ENCODE results near the gene SAMD14. TPM values are rescaled to one million over a fixed set of nuclear protein-coding genes. Genes with fewer than 3 reads are reported as not detected.
"Not testable (repeated sequence)": the region's sequence is repeated elsewhere in the genome, so short reads cannot be mapped to it uniquely, and the experiment has no call there.

Gene SAMD14
- total RNA-seq, 2 experiments from 2014 or later, result 0.47 to 1.3 TPM

DNA sequence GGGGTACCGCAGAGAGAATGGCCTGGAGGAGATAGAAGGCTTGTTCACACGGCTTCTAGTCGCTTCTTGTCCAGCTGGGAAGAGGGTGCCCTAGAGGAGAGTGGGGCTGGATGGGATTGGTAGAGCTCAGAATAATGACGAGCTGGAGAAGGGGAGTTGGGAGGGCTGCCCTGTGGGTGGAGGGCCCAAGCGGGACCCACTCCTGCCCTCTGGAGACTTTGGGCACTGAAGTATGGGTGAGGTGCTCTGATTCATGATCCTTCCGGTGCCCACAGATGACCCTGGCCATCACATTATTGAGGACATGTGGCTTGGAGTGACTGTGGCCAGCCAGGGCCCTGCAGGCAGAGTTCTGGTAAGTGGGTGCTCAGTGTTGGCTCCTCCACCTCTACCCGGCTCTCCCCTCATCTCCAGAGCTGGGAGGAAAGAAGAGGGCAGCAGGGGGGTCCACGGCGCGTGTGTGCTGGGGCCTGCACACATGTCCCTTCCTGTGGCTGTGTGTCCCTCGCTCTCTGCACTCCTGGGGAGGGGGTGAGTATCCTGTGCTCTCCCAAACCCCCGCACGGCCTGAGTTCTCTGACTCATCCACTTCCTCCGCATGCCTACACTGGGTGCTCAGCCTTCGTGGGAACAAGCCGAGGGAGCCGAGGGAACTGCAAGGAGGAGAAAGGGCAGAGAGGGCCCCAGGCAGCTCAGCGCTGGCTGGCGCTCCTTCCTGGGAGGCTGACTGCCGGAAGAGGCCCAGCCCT lies 65.5 kb downstream of the SAMD14 start:
- no peak for DNase-seq
- Mint-ChIP-seq H3K36me3 (ENCODE audit: low read depth) (no peaks in the 10 kb centered on the region), H3K4me3 (no peak overlapping the region), H3K27ac (no peak overlapping the region), H3K4me1 (ENCODE audit: low read depth) (no peaks in the 10 kb centered on the region), H3K9me3 (no peaks in the 10 kb centered on the region), H3K27me3 (no peaks in the 10 kb centered on the region)
- ATAC-seq, result no peak
- CTCF ChIA-PET, result interaction anchor here (0.6 to 1.4 kb wide), 4 partner anchors 8 to 1311 kb away, joined by 3 read pairs; no protein-coding TSS in a partner anchor
- TF ChIP-seq, protein P1, sequence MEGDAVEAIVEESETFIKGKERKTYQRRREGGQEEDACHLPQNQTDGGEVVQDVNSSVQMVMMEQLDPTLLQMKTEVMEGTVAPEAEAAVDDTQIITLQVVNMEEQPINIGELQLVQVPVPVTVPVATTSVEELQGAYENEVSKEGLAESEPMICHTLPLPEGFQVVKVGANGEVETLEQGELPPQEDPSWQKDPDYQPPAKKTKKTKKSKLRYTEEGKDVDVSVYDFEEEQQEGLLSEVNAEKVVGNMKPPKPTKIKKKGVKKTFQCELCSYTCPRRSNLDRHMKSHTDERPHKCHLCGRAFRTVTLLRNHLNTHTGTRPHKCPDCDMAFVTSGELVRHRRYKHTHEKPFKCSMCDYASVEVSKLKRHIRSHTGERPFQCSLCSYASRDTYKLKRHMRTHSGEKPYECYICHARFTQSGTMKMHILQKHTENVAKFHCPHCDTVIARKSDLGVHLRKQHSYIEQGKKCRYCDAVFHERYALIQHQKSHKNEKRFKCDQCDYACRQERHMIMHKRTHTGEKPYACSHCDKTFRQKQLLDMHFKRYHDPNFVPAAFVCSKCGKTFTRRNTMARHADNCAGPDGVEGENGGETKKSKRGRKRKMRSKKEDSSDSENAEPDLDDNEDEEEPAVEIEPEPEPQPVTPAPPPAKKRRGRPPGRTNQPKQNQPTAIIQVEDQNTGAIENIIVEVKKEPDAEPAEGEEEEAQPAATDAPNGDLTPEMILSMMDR (IDR thresholded peaks at IDR 0.05), result no peak
- POLR2A ChIA-PET, result no interaction called here
- intact Hi-C loops (cut with micrococcal nuclease), result no loop called here

DNA sequence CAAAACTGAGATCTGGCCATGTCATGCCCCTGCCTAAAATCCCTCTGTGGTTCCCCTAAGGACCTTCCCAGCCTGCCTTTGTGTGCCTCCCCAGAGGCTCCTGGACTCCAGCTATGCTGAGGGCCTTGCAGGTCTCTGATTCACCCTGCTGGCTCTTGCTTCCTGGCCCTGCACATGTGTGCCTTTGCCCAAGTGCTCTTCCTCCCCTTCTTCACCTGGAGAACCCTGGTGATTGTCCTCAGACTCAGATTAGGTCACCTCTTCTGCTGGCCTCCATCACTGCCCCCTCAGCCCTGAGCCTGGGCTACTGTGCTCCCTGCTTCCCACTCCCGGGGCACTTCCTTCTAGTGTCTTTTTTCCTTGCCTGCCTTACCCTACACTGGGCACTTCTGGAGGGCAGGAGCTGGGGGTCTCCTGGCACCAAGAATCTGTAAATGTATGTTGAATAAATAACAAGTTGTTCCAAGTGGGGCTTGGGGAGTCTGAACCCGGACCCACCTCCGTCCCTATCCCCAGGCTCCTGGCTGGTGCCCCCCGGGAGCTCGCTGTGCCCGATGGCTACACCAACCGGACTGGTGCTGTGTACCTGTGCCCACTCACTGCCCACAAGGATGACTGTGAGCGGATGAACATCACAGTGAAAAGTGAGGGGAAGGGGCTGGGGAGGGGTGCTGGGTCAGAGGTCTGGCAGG lies 66.3 kb downstream of the SAMD14 start:
- Mint-ChIP-seq H3K27ac (no peak overlapping the region), H3K9me3 (no peaks in the 10 kb centered on the region), H3K4me1 (ENCODE audit: low read depth) (no peaks in the 10 kb centered on the region), H3K4me3 (no peak overlapping the region), H3K36me3 (ENCODE audit: low read depth) (no peaks in the 10 kb centered on the region), H3K27me3 (no peaks in the 10 kb centered on the region)
- no peak for ATAC-seq
- no peak for DNase-seq
- TF ChIP-seq, protein P1 (IDR thresholded peaks at IDR 0.05), result no peak
- POLR2A ChIA-PET, result no interaction called here
- CTCF ChIA-PET, result interaction anchor here (0.6 to 1.2 kb wide), 3 partner anchors 10 to 1312 kb away, joined by 3 read pairs; no protein-coding TSS in a partner anchor
- intact Hi-C loops (cut with micrococcal nuclease), result no loop called here

DNA sequence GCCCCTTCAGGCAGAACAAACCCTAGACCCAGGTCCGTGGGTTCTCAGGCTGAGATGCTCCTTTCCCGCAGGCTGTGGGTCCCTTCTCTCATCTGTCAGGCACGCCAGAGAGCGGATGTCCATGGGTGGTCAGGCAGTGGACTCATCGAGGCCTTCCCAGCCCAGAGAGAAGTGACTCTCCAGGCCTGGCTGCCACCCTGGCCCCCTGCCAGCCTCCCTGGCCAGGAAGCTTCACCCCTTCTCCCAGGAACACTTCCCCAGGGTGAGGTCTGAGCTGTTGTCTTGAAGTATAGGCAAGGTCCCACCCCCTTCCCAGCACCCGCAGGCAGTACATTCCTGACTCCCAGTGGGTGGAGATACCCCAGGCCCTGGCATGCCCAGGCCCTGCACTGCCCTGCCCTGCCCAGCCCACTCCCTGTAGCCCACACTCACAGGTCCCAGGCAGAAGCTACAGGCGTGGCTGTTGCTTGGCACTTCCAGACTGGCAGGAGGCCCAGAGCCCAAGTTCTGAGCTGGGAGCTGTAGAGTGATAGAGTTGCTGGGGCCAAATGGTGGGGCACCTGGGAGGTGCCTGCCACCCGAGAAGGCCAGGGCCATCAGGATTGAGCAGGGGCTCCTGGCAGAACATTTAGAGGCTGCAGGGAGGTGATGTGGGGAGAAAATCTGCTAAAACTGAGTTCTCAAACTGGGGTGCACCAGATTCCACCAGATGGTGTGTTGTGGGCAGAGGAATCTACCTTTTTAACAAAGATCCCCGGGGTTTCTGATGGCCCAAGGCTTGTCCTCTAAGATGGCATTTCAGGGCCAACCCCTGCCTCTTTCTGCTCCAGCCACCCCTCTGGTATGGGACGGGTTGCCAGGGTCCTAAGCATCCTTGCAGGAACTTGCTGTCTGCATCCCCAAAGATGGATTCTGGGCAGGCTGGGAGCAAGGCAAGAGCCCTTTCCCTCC lies 67.4 kb downstream of the SAMD14 start:
- Mint-ChIP-seq H3K36me3 (ENCODE audit: low read depth) (no peaks in the 10 kb centered on the region), H3K27me3 (peaks cover 1% of the 10 kb centered on the region), H3K4me1 (ENCODE audit: low read depth) (no peaks in the 10 kb centered on the region), H3K9me3 (no peaks in the 10 kb centered on the region), H3K27ac (no peak overlapping the region), H3K4me3 (no peak overlapping the region)
- intact Hi-C loops (cut with micrococcal nuclease), result no loop called here
- no peak for ATAC-seq
- DNase-seq, result no peak
- ChIA-PET POLR2A (no interaction called here), CTCF (interaction anchor here (1.0 to 1.7 kb wide), 3 partner anchors 24 to 65 kb away, joined by 3 to 6 read pairs (median 3); no protein-coding TSS in a partner anchor)
- TF ChIP-seq, protein P1 (IDR thresholded peaks at IDR 0.05), result no peak

DNA sequence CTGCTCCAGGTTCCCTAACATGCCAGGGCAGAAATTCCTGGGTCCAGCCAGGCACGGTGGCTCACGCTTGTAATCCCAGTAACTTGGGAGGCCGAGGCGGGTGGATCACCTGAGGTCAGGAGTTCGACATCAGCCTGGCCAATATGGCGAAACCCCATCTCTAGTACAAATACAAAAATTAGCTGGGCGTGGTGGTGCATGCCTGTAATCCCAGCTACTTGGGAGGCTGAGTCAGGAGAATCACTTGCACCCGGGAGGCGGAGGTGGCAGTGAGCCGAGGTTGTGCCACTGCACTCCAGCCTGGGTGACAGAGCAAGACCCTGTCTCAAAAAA lies 68.3 kb downstream of the SAMD14 start:
- DNase-seq; H3K4me3 Mint-ChIP-seq; POLR2A ChIA-PET; intact Hi-C loops (cut with micrococcal nuclease); H3K27me3 Mint-ChIP-seq; H3K36me3 Mint-ChIP-seq (ENCODE audit: low read depth); H3K4me1 Mint-ChIP-seq (ENCODE audit: low read depth); ATAC-seq; H3K27ac Mint-ChIP-seq; H3K9me3 Mint-ChIP-seq: not testable (repeated sequence)
- CTCF ChIA-PET, result interaction anchor here (1.0 to 1.7 kb wide), 3 partner anchors 25 to 64 kb away, joined by 3 to 6 read pairs (median 3); no protein-coding TSS in a partner anchor

DNA sequence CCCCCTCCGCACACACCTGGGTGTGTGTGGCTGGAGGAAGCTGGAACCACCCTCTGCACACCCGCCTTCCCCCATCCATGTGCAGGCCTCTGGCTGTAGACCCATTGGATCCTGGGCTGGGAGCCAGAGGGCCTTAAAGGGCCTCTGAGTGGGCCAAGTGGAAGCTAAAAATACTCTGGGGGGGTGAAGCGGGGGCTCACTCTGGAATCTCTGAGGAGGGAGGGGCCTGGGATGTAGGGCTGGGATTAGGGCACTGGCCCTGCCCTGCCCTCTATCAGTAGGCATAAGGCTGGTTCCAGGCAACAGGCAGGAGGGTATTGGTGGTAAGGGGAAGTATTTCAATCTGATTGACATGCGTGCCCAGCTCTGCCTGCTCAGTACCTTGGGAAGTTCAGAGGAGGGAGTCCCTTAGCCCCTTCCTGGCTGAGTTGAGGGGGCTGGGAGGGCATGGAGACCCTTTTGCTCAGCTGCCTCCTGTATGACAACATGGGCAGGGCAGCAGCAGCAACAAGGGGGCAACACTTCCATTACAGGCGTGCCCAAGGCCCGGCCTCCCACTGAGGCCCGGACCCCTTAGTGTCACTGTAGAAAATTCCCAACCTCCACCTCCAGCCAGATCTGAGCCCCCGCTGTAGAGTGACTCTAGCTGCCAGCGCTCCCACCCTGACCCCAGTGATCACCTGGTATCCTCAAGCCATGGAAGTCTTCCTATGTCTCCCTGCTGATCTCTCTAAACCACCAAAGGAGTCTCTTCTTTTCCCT lies 68.8 kb downstream of the SAMD14 start:
- no peak for ATAC-seq
- POLR2A ChIA-PET, result no interaction called here
- TF ChIP-seq, protein P1 (IDR thresholded peaks at IDR 0.05), result no peak
- Mint-ChIP-seq H3K4me1 (ENCODE audit: low read depth) (peaks cover 4% of the 10 kb centered on the region), H3K36me3 (ENCODE audit: low read depth) (no peaks in the 10 kb centered on the region), H3K4me3 (no peak overlapping the region), H3K27me3 (peaks cover 1% of the 10 kb centered on the region), H3K27ac (no peak overlapping the region), H3K9me3 (no peaks in the 10 kb centered on the region)
- intact Hi-C loops (cut with micrococcal nuclease), result no loop called here
- CTCF ChIA-PET, result interaction anchor here (0.8 to 1.7 kb wide), 4 partner anchors 26 to 36 kb away, joined by 3 to 6 read pairs (median 3); no protein-coding TSS in a partner anchor
- DNase-seq, result no peak

All from activated CD8-positive, alpha-beta T cell treated with anti-CD3 and anti-CD28 coated beads for 36 hours (primary cell).